Measurements from ENCODE around the gene NEU4. TPM values are rescaled to one million over a fixed set of nuclear protein-coding genes. Genes with fewer than 3 reads are reported as not detected.
"Not testable (repeated sequence)": the region's sequence is repeated elsewhere in the genome, so short reads cannot be mapped to it uniquely, and the experiment has no call there.

The NEU4 gene, protein sequence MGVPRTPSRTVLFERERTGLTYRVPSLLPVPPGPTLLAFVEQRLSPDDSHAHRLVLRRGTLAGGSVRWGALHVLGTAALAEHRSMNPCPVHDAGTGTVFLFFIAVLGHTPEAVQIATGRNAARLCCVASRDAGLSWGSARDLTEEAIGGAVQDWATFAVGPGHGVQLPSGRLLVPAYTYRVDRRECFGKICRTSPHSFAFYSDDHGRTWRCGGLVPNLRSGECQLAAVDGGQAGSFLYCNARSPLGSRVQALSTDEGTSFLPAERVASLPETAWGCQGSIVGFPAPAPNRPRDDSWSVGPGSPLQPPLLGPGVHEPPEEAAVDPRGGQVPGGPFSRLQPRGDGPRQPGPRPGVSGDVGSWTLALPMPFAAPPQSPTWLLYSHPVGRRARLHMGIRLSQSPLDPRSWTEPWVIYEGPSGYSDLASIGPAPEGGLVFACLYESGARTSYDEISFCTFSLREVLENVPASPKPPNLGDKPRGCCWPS
- 0.29 TPM in 1 of 2 replicates, not detected in the other for total RNA-seq

DNA sequence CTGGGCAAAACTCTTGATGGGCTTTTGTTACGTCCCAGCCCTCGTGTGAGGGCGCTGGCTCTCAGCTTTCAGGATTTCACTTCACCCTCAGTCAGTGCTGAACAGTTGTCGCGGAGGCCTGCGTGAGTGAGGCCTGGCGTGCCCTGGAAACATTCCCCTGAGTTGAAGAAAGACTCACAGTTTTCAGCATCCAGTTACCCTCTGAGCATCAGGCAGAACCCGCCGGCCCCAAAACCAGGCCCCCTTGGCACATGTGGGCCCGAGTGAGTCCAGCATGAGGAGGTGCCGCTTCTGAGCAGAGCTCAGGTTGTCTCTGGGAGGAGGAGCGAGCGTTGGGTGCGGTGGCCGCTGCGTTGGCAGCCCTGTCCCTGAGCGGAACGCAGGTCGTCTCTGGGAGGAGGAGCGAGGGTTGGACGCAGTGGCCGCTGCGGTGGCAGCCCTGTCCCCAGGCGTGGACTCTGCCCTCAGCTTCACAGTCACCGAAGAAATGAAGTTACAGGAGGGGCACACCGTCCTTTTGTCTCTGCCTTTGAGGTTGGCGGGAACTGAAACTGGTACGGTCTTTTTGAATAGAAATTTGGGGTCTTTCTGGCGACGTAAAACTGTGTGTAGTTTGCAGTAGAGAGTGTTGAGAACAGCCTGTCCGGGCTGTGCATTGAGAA lies at the start of gene NEU4:
Gene NEU4 (plus strand): TSS at position 473 of the 662 bp plus-strand sequence. CDS start 5,292 bp downstream, outside the sequence.
- DNase-seq (ENCODE audit: extremely low read depth, low read depth, low spot score): no peak

DNA sequence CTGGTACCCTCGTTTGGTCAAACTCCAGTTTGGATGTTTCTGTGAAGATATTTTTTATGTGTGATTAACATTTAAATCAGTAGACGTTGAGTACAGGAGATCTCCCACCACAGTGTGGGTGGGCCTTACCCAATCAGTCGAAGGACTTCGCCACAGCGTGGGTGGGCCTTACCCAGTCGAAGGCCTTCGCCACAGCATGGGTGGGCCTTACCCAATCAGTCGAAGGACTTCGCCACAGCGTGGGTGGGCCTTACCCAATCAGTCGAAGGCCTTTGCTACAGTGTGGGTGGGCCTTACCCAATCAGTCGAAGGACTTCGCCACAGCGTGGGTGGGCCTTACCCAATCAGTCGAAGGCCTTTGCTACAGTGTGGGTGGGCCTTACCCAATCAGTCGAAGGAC lies 49.1 kb upstream of the NEU4 start:
- DNase-seq (ENCODE audit: extremely low read depth, low read depth, low spot score): not testable (repeated sequence)

DNA sequence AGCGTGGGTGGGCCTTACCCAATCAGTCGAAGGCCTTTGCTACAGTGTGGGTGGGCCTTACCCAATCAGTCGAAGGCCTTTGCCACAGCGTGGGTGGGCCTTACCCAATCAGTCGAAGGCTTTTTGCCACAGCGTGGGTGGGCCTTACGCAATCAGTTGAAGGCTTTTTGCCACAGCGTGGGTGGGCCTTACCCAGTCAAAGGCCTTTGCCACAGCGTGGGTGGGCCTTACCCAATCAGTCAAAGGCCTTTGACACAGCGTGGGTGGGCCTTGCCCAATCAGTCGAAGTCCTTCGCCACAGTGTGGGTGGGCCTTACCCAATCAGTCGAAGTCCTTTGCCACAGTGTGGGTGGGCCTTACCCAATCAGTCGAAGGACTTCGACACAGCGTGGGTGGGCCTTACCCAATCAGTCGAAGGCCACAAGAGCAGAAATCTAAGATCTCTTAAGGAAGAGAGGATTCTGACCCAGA lies 48.7 kb upstream of the NEU4 start:
- DNase-seq (ENCODE audit: extremely low read depth, low read depth, low spot score): no peak

DNA sequence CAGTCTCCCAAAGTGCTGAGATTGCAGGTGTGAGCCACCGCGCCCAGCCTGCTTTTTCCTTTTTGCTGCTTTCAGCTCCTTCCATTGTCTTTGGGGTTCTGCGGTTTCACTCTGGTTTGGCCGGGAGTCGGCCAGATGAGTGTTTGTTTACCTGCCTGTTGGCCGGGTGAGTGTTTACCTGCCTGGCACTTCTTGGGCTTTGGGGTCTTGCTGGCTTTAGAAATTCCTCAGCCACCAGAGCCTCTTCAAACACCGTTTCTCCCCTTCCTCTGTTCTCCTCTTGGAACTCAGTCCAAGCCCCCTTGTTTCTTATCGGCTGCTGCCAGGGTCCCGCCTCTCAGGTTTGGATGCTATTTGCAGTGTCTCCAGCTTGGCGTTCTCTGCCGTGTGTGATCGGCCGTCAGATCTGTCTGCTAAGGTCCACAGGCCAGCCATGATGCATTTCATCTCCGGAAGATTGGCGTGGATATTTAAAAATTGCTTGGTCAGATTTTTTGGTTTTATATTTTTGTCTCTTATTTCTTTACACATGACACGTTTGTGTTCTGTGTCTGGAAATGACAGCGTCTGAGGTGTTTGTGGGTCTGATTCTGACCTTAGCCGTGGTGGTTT lies 46.6 kb upstream of the NEU4 start:
- no peak for DNase-seq (ENCODE audit: extremely low read depth, low read depth, low spot score)

DNA sequence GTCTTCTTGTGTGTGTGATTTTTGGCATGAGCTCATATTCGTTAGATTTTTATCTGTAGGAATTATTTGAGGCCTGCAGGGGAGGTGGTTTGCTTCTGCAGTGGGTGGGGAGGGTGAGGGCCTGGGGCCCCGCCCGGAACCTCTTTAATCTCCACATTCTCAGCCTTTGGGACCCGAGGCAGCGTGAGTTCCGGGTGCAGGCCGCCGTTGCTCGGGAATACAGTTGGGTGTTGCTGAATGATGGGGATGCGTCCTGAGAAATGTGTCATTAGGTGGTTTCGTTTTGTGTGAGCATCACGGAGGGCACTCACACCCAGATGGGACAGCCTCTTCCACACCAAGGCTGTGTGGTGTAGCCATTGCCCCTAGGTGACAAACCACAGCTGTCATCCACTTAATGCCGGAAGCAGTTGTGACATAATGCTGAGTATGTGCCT lies 46.0 kb upstream of the NEU4 start:
- DNase-seq (ENCODE audit: extremely low read depth, low read depth, low spot score): no peak

DNA sequence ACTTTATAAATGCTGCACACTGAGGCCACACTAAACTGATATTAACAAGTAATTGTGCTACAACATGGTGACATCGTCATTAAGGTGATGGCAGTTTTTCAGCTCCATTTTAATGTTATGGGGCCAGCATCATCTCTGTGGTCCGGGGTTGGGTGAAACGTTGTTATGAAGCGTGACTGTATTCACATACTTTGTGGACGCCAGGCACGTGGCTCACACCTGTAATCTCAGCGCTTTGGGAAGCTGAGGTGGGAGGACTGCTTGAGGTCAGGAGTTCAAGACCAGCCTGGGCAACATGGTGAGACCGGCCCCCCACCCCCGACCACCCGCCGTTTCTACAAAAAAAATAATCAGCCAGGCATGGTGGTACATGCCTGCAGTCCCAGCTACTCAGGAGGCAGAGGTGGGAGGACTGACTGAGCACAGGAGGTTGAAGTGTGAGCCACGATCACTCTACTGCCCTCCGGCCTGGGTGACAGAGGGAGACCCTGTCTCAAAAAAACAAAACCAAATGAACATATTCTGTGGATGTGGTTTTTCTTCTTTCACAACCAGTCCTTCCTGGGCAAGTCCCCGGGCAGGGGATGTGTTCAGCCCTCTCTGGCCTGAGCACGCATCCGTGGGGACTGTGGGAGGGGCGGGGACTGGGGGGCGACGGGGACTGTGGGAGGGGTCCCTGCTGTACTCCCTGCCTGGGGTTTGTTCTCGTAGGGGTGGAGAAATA lies 45.3 kb upstream of the NEU4 start:
- no peak for DNase-seq (ENCODE audit: extremely low read depth, low read depth, low spot score)

DNA sequence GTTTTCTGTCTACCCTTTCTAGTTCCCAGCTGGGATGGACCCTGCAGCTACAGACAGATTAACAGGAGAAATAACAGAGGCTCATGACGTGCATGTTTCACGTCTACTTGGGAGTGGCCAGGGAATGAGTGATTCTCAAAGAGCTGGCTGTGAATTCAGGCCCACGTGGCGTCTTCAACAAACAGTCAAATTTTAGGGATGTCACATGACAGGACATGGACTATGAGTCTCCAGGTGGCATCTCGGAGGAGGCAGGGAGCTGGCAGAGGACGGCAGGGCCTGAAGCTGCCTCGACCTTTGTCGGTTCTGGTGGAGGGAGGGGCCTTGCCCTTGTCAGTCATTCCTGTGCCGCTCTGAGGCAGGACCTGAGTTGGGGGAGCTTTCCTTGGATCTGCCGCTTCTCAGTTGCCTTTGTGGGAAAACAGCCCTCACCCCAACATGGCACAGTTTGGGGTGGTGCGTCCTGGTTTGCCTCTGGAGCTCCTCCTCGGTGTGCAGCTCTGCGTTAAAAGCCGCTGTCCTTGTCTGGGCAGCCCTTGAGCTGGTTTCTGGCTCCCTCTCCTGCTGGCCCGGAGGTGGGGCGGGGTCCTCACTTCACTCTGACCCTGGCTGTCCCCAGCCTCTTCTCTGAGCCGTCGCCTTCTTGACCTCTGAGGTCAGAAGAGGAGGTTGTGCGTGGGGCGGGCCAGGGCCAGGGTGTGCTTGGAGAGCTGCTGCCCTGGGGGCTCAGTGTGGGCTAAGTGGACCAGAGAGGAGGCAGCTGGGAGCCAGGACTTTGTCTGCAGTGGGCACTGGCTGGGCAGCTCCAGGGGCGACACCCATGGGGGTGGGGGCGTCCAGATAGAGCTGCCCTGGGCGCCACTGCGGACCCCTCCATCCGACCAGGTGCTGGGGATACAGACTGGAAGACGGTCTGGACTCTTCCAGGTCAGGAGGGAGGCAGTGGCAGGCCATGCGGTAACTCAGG lies 44.4 kb upstream of the NEU4 start:
- DNase-seq (ENCODE audit: extremely low read depth, low read depth, low spot score): no peak

DNA sequence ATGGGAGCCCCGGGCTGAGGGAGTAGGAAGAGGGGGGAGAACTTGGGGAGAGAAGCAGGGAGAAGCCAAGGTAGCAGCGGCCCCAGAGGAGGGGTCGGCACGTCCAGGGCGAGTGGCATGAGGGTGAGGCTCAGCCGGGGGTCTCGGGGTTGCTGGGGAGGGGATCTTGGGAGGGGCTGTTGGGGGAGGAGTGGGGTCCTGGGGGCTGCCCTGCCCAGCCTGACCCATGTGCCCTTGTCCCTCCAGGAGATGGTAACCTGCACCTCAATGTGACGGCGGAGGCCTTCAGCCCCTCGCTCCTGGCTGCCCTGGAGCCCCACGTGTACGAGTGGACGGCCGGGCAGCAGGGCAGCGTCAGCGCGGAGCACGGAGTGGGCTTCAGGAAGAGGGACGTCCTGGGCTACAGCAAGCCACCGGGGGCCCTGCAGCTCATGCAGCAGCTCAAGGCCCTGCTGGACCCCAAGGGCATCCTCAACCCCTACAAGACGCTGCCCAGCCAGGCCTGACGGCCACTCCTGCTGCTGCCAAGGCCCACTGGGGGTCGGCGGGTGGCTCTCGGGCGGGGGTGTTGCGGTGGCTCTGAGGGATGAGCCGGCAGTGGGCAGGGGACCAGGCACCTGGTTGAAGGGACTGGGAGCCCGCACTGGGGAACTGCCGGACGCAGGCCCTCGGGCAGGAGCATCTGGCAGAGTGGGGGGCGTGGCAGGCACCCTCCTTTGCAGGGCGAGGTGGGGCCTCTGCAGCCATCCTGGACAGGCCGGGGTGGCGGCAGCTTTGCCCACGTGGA lies 41.3 kb upstream of the NEU4 start:
- no peak for DNase-seq (ENCODE audit: extremely low read depth, low read depth, low spot score)

DNA sequence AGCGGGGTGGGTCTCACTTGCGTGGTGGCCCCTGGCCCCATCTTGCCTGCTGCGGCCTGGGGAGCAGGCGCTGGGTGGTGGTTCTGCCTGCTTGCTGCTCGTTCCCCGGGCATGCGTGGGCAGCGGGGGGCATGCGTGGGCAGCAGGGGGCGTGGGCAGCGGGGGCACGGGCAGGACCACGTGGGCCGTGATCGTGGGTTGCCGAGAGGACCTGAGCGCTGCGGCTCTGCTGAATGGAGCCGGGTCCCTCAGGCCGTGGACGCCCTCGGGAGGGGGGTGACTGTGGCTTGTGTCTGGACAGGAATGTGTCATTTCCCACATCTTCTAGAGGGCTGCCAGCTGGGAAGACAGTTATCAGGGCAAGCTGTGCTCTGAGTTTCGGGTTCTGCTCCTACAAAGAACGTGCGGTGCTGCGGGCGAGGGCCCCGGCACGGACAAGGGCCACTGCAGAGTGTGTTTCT lies 40.7 kb upstream of the NEU4 start:
- DNase-seq (ENCODE audit: extremely low read depth, low read depth, low spot score): no peak

DNA sequence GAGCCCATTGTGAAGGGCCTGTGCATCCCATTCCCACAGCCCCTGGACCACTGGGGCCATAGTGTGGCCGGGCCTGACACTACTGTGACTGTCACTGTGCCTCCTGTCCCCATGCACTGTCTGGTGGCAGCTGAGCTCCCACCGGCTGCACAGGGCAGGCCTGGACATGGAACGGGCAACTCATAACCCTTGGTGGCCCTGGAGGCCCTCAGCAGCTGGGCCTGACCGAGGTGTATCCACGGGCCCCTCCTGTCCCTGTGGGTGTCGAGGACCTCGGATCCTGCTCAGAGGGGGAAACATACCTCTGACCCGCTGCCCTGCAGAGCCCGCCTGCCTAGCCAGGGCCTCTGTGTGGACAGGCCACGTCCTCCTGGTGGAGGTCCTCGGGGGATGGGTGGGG lies 40.1 kb upstream of the NEU4 start:
- no peak for DNase-seq (ENCODE audit: extremely low read depth, low read depth, low spot score)

DNA sequence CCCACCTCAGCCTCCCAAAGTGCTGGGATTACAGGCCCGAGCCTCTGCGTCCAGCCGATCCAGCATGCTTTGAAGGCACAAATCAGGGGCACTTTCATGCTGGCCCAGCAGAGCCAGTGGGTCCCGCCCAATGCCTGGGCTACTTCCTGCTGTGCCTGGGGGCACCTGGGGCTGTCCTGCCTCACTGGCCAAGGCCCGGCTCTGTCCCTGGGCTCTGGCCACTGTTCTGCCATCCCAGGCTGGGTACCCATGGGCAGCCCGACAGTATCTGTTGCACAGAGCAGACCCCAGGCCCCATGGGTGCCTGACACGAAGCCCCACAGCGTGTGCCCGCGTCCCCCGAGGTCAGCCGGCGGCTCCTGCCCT lies 39.2 kb upstream of the NEU4 start:
- DNase-seq (ENCODE audit: extremely low read depth, low read depth, low spot score): no peak

DNA sequence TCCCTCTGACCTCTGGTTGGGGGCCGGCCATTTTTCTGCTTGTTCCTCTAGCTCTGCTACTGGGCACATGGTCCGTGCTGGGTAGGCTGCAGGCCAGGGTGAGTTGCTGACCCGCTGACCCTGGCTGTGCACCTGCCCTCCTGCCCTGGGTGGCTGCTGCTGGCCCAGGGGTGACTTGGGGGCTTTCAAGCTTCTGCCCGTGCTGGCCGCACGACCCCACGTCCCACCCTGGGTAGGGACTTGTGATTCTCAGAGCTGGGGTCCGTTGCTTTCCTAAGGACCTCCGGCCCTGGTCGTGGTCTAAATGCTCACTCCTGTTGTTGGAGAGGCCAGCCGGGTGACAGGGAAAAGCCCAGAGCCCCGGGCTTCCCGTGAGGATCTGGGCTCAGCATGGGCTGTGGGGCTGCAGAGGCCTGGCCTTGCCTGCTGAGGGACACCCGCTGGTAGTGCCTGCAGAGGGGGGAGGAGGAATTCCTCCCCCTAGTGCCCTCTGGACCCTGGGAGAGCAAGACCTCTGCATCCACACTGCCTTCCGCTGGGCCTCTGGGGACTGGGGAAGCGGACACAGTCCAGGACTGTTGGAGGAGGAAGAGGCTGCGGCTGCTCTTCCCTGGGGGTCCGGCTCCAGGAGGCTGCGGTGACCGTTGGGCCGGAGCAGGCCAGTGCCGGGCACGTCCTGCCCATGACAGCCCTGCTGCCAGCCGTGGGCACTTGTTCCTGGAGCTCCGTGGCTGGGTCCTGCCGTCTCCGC lies 38.6 kb upstream of the NEU4 start:
- DNase-seq (ENCODE audit: extremely low read depth, low read depth, low spot score): no peak

DNA sequence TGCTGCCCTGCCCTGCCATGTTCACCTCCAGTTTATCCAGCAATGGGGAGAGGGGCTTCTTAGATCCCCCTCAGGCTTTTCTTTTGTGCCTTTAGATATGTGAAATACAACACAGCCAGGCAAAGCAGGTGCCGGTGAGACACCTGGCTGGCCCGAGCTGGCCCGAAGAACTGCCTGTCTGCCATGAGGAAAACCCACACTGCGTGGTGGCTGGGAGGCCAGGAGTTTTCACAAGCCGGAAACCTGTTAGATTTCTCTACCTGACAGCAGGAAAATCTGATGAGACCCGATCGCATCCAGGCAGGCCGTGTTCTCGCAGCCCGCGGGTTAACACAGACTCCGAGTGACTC lies 38.1 kb upstream of the NEU4 start:
- no peak for DNase-seq (ENCODE audit: extremely low read depth, low read depth, low spot score)

DNA sequence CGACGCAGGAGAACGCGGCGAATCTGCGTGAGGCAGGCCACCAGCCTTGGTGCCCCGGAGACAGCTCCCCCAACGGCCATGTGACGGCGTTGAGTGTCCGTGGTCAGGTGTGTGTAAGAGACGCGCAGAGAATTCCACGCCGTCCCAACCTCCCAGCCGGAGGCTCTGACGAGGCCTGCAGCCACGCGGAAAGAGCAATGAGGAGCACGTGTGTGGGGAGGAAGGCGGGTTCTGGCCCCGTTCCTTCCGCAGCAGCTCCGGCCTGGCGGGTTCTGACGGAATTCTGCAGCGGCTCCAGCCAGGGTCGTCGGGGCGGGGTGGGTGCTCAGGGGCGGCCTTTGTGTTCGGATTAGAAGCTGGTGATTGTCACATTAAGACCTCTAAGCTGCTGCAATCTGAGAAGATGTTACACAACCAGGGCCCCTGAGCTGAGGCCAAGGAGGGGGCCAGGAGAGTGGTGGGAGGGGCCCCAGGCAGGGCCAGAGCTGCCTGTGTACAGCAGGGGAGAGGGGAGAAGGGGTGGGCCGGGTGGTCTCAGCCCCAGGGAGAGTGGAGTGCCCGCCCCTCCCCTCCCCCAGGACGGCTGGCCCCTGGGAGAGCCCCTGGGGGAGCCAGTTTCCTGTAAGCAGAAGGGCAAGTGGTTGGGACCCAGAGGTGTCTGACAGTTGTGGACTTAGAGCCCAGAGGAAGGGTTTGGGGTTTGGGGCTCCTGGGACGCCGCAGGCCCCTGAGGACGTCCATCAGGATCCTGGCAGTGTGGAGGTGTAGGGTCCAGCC lies 37.5 kb upstream of the NEU4 start:
- DNase-seq (ENCODE audit: extremely low read depth, low read depth, low spot score): no peak

DNA sequence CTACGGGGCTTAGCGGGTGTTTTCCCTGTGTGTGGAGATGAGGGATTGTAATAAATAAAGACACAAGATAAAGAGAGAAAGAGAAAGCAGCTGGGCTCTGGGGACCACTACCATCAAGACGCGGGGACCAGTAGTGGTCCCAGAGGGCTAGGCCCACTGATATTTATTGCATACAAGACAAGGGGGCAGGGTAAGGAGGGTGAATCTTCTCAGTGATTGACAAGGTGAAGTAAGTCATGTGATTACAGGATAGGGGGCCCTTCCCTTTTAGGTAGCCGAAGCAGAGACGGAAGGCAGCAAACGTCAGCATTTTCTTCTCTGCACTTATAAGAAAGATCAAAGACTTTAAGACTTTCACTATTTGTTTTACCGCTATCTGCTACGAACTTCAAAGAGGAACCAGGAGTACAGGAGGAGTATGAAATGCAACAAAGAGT lies 36.9 kb upstream of the NEU4 start:
- DNase-seq (ENCODE audit: extremely low read depth, low read depth, low spot score): no peak

DNA sequence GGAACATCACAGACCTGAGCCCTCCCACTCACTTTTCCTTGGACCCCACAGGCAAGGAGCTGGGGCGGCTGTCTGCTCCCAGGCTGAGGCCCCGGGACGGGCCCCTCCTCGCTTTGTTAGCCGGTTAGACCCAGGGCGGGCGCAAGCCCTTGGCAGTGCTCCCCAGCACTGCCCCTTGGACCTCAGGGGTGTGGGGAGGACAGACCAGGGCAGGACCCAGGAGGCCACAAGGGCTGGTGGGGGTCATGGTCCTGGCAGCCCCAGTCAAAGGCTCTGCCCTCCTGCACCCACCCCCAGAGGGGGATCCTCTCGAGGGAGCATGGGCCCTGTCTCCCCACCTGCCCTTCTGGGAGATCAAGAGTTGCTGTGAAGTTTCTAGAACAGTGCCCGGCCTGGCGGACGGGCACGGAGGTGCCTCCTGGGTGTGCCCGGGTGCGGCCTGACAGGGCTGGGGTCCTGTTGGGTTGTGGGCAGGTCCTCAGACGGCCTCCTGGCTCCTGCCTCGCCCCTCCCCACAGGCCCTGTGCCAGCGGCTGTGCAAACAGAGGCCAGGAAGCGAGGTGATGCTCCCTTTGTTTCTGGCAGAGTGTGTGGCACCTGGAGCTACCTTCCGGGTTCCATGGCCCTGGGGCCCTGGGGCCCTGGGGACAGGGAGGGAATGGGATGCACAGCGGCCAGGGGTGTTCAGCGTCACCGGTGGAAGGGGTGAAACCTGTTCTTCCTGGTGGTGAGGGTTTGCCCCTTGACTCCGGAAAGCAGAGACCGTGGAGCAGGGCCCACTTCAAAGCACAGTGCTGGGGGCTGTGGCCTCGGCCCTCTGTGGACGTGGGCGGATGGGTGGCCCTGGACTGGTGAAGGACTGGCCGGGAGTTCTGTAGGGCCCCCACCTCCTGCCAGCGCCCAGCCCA lies 35.2 kb upstream of the NEU4 start:
- DNase-seq (ENCODE audit: extremely low read depth, low read depth, low spot score): no peak
